K562 (cell line): ENCODE results near the gene PAAF1. TPM values are rescaled to one million over a fixed set of nuclear protein-coding genes. Genes with fewer than 3 reads are reported as not detected.

ENCODE experiments used
- ATAC-seq: fragments of 200-7000 bp; cut with Tn5 transposase; 3 replicates; pipeline ENCODE4 v1.9.1; 2020; ENCODE audit warnings: moderate library complexity
- BruUV-seq: library from RNA; stranded (reverse); fragments of 400-500 nt; replicated peaks from 2 replicates; lab custom pipeline; 2021; lab: Mats Ljungman, UMichigan
- CTCF ChIA-PET: fragments of 300-600 bp; formaldehyde crosslinking; extraction: SDS; loops from one replicate; lab custom pipeline; 2021; ENCODE audit warnings: low intra/inter-chr PET ratio; lab: Yijun Ruan, JAX
- POLR2A ChIA-PET: fragments of 300-600, 350-650 bp; sonication (Branson Sonifier 250); formaldehyde crosslinking; extraction: SDS; loops from one replicate; lab custom pipeline; 2021; ENCODE audit warnings: antibody characterized with exemption, inconsistent platforms; lab: Yijun Ruan, JAX
- DNase-seq, 4 experiments: peaks; one replicate each; pipeline versions ENCODE4 v3.0.0 to v3.0.0-alpha.2; 2011 to 2018; ENCODE audit warnings: low spot score in 3 of 4, mixed read lengths in 3 of 4; ENCODE audit errors: extremely low read depth in 1 of 4
- FAIRE-seq: peaks from 2 replicates; lab custom pipeline; 2011; peaks lifted over from hg19 to GRCh38; lab: Jason Lieb, UNC
- H2AFZ ChIP-seq: 2 replicates; pipeline ENCODE4 v1.6.0; 2011; ENCODE audit warnings: low read depth, low read length, control low read depth, inconsistent platforms
- H3K27ac ChIP-seq: fragments of 200-600 bp; 3 replicates; pipeline ENCODE4 v1.8.0; 2011; ENCODE audit warnings: low read depth, mild to moderate bottlenecking, control low read depth, inconsistent platforms, low read length, moderate library complexity, mixed read lengths; ENCODE audit errors: extremely low read depth
- H3K27me3 ChIP-seq, 2 experiments: fragments of 300-600 bp in 1 of 2; 2 replicates in 1 of 2; 3 replicates in 1 of 2; pipeline versions ENCODE4 v1.6.0 to v1.8.0; 2011; ENCODE audit warnings: inconsistent platforms in 2 of 2, low read length in 2 of 2, mild to moderate bottlenecking in 1 of 2, mixed read lengths in 1 of 2, moderate library complexity in 1 of 2; ENCODE audit not compliant: control insufficient read depth in 2 of 2, insufficient read depth in 2 of 2
- H3K36me3 ChIP-seq: fragments of 300-600 bp; 3 replicates; pipeline ENCODE4 v1.8.0; 2011; ENCODE audit warnings: mild to moderate bottlenecking, low read length, inconsistent platforms; ENCODE audit not compliant: control insufficient read depth, insufficient read depth
- H3K4me1 ChIP-seq, 2 experiments: fragments of 200-600 bp in 1 of 2; replicated peaks in 1 of 2; 2 replicates in 1 of 2; 3 replicates in 1 of 2; pipeline versions ENCODE4 v1.5.1 to v1.8.0; 2011; ENCODE audit warnings: inconsistent platforms in 2 of 2, low read length in 2 of 2, mild to moderate bottlenecking in 1 of 2, mixed read lengths in 1 of 2, moderate library complexity in 1 of 2; ENCODE audit not compliant: control insufficient read depth in 2 of 2, insufficient read depth in 2 of 2
- H3K4me2 ChIP-seq: 2 replicates; pipeline ENCODE4 v1.6.1; 2011; ENCODE audit warnings: low read length, control low read depth, inconsistent platforms, mixed read lengths; ENCODE audit not compliant: insufficient read depth
- H3K4me3 ChIP-seq: fragments of 200-600 bp; sonication (generic), shearing (Covaris generic); 2 replicates; pipeline ENCODE4 v1.5.1; 2016; ENCODE audit warnings: control low read depth, inconsistent platforms
- H3K79me2 ChIP-seq: fragments of 200-600 bp; 3 replicates; pipeline ENCODE4 v1.8.0; 2011; ENCODE audit warnings: low read length, inconsistent platforms; ENCODE audit not compliant: control insufficient read depth, insufficient read depth
- H3K9ac ChIP-seq, 2 experiments: 2 replicates each; pipeline versions ENCODE4 v1.6.0 to v1.6.1; 2011; ENCODE audit warnings: low read depth in 2 of 2, low read length in 2 of 2, control low read depth in 1 of 2, inconsistent platforms in 1 of 2, mild to moderate bottlenecking in 1 of 2, mixed read lengths in 1 of 2; ENCODE audit not compliant: insufficient read depth in 1 of 2
- H3K9me1 ChIP-seq: one replicate; pipeline ENCODE4 v1.6.0; 2011; ENCODE audit warnings: inconsistent platforms, mild to moderate bottlenecking, low read length, moderate library complexity; ENCODE audit not compliant: control insufficient read depth, insufficient read depth
- H3K9me3 ChIP-seq: replicated peaks from 2 replicates; pipeline ENCODE4 v1.5.1; 2011; ENCODE audit warnings: low read depth, low read length, inconsistent platforms; ENCODE audit not compliant: control insufficient read depth, insufficient read depth
- H4K20me1 ChIP-seq: replicated peaks from 2 replicates; pipeline ENCODE4 v1.6.1; 2011; ENCODE audit warnings: low read length, inconsistent platforms, mixed read lengths; ENCODE audit not compliant: control insufficient read depth, insufficient read depth
- HDGF ChIP-seq: fragments of 450-650 bp; IDR thresholded peaks from 2 replicates; pipeline ENCODE4 v1.6.1; 2016
- KDM1A ChIP-seq, 2 experiments: fragments of 450-650 bp; IDR thresholded peaks; 2 replicates each; pipeline ENCODE4 v1.6.1; 2016; ENCODE audit warnings: mild to moderate bottlenecking in 2 of 2
- POLR2G ChIP-seq: fragments of 200-400 bp; formaldehyde crosslinking; IDR thresholded peaks from 2 replicates; pipeline ENCODE4 v1.6.1; 2017; ENCODE audit warnings: low read depth, mild to moderate bottlenecking, antibody characterized with exemption, low read length, moderate library complexity
- WHSC1 ChIP-seq: IDR thresholded peaks from one replicate; pipeline ENCODE4 v1.6.1; 2012; ENCODE audit warnings: low read length, control low read depth, inconsistent platforms
- WGBS: fragments of 100-300 bp; shearing (Covaris generic); methylation state at CpG from one replicate; pipeline ENCODE4 v1.1.6; 2016; ENCODE audit warnings: low coverage, mixed read lengths; ENCODE audit not compliant: insufficient coverage; ENCODE audit errors: missing lambda C conversion rate; 5-methylcytosine and 5-hydroxymethylcytosine counted together
- in situ Hi-C: fragments of 300-500 bp; cut with MboI; formaldehyde crosslinking; loops from 4 replicates; pipeline ENCODE4 v1.15.0; 2018; ENCODE audit warnings: inconsistent platforms, mixed read lengths
- intact Hi-C: fragments of 100-400 bp; cut with micrococcal nuclease; formaldehyde crosslinking; loops from 2 replicates; pipeline ENCODE4 v1.14.2; 2022
- polyA plus RNA-seq, 8 experiments: library from polyadenylated mRNA; depleted of rRNA in 4 of 8; stranded (reverse) in 5 of 8; unstranded in 3 of 8; fragments of >200 nt; fragmentation: Nextera tagmentation in 2 of 8; fragmentation: Illumina TruSeq in 1 of 8; extraction: Ambion mirVana in 2 of 8; extraction: Trizol in 1 of 8; gene quantifications; 2 replicates each; pipeline versions ENCODE4 v1.2.1 to v1.2.3, GENCODE V29; 2011 to 2014; ENCODE audit warnings: inconsistent platforms in 1 of 8, missing spikeins in 1 of 8
- total RNA-seq, 7 experiments: library from RNA; depleted of rRNA in 6 of 7; stranded (reverse); fragments of >200 nt in 6 of 7; fragmentation: Illumina TruSeq in 2 of 7; extraction: Trizol in 2 of 7; gene quantifications; 2 replicates each; pipeline versions ENCODE4 v1.2.1 to v1.2.3, GENCODE V29; 2011 to 2021; ENCODE audit warnings: low replicate concordance in 1 of 7
- TF ChIP-seq, protein P1 (sequence below): fragments of 450-650 bp; formaldehyde crosslinking; IDR thresholded peaks from 2 replicates; pipeline ENCODE4 v1.4.0; 2020; ENCODE audit warnings: mild to moderate bottlenecking
- TF ChIP-seq, protein P2 (sequence below), 2 experiments: fragments of 450-650 bp in 1 of 2; sonication (generic) in 1 of 2; formaldehyde crosslinking; conservative IDR thresholded peaks; 2 replicates each; pipeline versions ENCODE4 v1.4.0 to v1.8.1; 2020 to 2022; ENCODE audit warnings: mild to moderate bottlenecking in 1 of 2, missing genetic modification reagents in 1 of 2
- TF ChIP-seq, protein P3 (sequence below): fragments of 200-600 bp; sonication (generic); IDR thresholded peaks from one replicate; pipeline ENCODE4 v1.6.1; 2012; ENCODE audit warnings: mild to moderate bottlenecking, low read depth, low read length, inconsistent platforms

The PAAF1 gene
- total and polyA plus RNA-seq, 9 of the 15 experiments (the other 6 are each of a cell fraction or from before 2014, with no cell fraction given) = 13.5 to 78.6 (median 23.3) TPM

DNA sequence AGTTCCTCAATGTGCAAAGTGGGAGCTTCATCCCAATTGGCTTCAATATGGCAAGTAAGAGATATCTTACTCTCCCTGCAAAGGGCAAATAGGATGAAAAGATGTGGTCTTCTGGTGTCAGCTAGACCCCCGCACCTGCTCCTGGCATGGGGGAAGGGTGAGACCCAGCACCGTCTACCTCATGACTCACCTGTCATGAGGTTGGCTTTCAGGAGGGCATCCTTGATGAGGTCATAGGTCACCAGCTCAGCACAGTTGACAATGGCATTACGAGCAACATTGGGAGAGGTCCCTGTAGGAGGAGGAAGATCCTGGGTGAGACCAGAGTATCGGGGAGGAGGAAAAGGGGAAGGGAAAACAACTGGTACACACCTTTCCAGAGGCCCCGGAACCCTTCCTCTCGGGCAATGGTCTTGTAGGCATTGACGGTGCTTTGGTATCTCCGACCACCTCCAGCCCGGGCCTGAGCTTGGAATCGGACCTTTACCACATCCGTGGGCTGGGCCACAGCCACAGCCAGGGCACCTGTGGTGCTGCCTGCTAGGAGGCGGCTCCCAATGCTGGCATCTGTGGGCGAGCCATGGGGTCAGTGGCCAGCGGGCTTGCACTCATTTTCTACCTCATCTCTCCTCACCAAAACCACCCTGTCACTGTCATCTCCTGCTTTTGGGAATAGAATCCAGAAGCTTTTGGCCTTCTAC lies 99.8 kb downstream of the PAAF1 start:
- ATAC-seq = no peak
- H3K9me1 ChIP-seq = peaks cover 3% of the 10 kb centered on the region
- POLR2A ChIA-PET = interaction anchor here (0.8 to 1.4 kb wide), 2 partner anchors 11 to 342 kb away, joined by 4 to 5 read pairs; no protein-coding TSS in a partner anchor
- no peak overlapping the region for H3K27ac ChIP-seq
- H3K9me3 ChIP-seq = no peaks in the 10 kb centered on the region
- H3K36me3 ChIP-seq = peaks cover 78% of the 10 kb centered on the region
- H3K4me2 ChIP-seq = no peak overlapping the region
- peaks cover 34% of the 10 kb centered on the region for H3K79me2 ChIP-seq
- no TSS peak for BruUV-seq
- intact Hi-C loops (no loop called here), in situ Hi-C loops (no loop called here)
- FAIRE-seq = no peak
- peaks cover 32 to 58% of the 10 kb centered on the region in 2 experiments for H3K4me1 ChIP-seq
- CTCF ChIA-PET = no interaction called here
- no peaks in the 10 kb centered on the region for H3K27me3 ChIP-seq
- peaks cover 14% of the 10 kb centered on the region for H4K20me1 ChIP-seq
- no peak overlapping the region for H3K4me3 ChIP-seq
- DNase-seq = peak in 1 of 4 experiments; percentile 14
- WGBS = 92% methylated on average over 13 of the region's 14 CpGs
- H2AFZ ChIP-seq = no peak overlapping the region
- no peak overlapping the region for H3K9ac ChIP-seq
- TF ChIP-seq POLR2G (peak; percentile 65), KDM1A (IDR thresholded peaks at IDR 0.05) (no peak), HDGF (no peak), WHSC1 (no peak)
- TF ChIP-seq, protein P1, sequence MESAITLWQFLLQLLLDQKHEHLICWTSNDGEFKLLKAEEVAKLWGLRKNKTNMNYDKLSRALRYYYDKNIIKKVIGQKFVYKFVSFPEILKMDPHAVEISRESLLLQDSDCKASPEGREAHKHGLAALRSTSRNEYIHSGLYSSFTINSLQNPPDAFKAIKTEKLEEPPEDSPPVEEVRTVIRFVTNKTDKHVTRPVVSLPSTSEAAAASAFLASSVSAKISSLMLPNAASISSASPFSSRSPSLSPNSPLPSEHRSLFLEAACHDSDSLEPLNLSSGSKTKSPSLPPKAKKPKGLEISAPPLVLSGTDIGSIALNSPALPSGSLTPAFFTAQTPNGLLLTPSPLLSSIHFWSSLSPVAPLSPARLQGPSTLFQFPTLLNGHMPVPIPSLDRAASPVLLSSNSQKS (CRISPR knock-in tag) = no peak
- TF ChIP-seq, protein P2, sequence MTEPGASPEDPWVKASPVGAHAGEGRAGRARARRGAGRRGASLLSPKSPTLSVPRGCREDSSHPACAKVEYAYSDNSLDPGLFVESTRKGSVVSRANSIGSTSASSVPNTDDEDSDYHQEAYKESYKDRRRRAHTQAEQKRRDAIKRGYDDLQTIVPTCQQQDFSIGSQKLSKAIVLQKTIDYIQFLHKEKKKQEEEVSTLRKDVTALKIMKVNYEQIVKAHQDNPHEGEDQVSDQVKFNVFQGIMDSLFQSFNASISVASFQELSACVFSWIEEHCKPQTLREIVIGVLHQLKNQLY (CRISPR knock-in tag; conservative IDR thresholded peaks at IDR 0.05) = no peak
- TF ChIP-seq, protein P3, sequence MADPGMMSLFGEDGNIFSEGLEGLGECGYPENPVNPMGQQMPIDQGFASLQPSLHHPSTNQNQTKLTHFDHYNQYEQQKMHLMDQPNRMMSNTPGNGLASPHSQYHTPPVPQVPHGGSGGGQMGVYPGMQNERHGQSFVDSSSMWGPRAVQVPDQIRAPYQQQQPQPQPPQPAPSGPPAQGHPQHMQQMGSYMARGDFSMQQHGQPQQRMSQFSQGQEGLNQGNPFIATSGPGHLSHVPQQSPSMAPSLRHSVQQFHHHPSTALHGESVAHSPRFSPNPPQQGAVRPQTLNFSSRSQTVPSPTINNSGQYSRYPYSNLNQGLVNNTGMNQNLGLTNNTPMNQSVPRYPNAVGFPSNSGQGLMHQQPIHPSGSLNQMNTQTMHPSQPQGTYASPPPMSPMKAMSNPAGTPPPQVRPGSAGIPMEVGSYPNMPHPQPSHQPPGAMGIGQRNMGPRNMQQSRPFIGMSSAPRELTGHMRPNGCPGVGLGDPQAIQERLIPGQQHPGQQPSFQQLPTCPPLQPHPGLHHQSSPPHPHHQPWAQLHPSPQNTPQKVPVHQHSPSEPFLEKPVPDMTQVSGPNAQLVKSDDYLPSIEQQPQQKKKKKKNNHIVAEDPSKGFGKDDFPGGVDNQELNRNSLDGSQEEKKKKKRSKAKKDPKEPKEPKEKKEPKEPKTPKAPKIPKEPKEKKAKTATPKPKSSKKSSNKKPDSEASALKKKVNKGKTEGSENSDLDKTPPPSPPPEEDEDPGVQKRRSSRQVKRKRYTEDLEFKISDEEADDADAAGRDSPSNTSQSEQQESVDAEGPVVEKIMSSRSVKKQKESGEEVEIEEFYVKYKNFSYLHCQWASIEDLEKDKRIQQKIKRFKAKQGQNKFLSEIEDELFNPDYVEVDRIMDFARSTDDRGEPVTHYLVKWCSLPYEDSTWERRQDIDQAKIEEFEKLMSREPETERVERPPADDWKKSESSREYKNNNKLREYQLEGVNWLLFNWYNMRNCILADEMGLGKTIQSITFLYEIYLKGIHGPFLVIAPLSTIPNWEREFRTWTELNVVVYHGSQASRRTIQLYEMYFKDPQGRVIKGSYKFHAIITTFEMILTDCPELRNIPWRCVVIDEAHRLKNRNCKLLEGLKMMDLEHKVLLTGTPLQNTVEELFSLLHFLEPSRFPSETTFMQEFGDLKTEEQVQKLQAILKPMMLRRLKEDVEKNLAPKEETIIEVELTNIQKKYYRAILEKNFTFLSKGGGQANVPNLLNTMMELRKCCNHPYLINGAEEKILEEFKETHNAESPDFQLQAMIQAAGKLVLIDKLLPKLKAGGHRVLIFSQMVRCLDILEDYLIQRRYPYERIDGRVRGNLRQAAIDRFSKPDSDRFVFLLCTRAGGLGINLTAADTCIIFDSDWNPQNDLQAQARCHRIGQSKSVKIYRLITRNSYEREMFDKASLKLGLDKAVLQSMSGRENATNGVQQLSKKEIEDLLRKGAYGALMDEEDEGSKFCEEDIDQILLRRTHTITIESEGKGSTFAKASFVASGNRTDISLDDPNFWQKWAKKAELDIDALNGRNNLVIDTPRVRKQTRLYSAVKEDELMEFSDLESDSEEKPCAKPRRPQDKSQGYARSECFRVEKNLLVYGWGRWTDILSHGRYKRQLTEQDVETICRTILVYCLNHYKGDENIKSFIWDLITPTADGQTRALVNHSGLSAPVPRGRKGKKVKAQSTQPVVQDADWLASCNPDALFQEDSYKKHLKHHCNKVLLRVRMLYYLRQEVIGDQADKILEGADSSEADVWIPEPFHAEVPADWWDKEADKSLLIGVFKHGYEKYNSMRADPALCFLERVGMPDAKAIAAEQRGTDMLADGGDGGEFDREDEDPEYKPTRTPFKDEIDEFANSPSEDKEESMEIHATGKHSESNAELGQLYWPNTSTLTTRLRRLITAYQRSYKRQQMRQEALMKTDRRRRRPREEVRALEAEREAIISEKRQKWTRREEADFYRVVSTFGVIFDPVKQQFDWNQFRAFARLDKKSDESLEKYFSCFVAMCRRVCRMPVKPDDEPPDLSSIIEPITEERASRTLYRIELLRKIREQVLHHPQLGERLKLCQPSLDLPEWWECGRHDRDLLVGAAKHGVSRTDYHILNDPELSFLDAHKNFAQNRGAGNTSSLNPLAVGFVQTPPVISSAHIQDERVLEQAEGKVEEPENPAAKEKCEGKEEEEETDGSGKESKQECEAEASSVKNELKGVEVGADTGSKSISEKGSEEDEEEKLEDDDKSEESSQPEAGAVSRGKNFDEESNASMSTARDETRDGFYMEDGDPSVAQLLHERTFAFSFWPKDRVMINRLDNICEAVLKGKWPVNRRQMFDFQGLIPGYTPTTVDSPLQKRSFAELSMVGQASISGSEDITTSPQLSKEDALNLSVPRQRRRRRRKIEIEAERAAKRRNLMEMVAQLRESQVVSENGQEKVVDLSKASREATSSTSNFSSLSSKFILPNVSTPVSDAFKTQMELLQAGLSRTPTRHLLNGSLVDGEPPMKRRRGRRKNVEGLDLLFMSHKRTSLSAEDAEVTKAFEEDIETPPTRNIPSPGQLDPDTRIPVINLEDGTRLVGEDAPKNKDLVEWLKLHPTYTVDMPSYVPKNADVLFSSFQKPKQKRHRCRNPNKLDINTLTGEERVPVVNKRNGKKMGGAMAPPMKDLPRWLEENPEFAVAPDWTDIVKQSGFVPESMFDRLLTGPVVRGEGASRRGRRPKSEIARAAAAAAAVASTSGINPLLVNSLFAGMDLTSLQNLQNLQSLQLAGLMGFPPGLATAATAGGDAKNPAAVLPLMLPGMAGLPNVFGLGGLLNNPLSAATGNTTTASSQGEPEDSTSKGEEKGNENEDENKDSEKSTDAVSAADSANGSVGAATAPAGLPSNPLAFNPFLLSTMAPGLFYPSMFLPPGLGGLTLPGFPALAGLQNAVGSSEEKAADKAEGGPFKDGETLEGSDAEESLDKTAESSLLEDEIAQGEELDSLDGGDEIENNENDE = no peak
